Mesenchymal stem cell (in vitro differentiated cells and primary cell): ENCODE results near the gene EFNB3.

Experiments
- DNase-seq: peaks from one replicate; pipeline ENCODE4 v3.0.0-alpha.2; 2013
- H2AFZ ChIP-seq: one replicate; pipeline ENCODE4 v1.6.1; 2013; ENCODE audit warnings: low read depth, mild to moderate bottlenecking, control low read depth, inconsistent platforms, low read length, moderate library complexity
- H2AK5ac ChIP-seq: 2 replicates; pipeline ENCODE4 v1.6.1; 2013; ENCODE audit warnings: low read length, moderate library complexity, mild to moderate bottlenecking, inconsistent platforms; ENCODE audit not compliant: severe bottlenecking
- H2BK120ac ChIP-seq: one replicate; pipeline ENCODE4 v1.6.1; 2013; ENCODE audit warnings: low read depth, mild to moderate bottlenecking, inconsistent platforms, low read length, moderate library complexity
- H2BK12ac ChIP-seq, 2 experiments: one replicate each; pipeline ENCODE4 v1.6.1; 2013; ENCODE audit warnings: inconsistent platforms in 2 of 2, low read length in 2 of 2, mild to moderate bottlenecking in 2 of 2, moderate library complexity in 2 of 2, control low read depth in 1 of 2
- H2BK15ac ChIP-seq: one replicate; pipeline ENCODE4 v1.6.1; 2013; ENCODE audit warnings: mild to moderate bottlenecking, low read depth, inconsistent platforms; ENCODE audit not compliant: poor library complexity, severe bottlenecking
- H2BK5ac ChIP-seq: 2 replicates; pipeline ENCODE4 v1.6.1; 2013; ENCODE audit warnings: low read depth, mild to moderate bottlenecking, low read length, control low read depth, inconsistent platforms; ENCODE audit not compliant: poor library complexity, severe bottlenecking
- H3K14ac ChIP-seq, 2 experiments: one replicate each; pipeline ENCODE4 v1.6.1; 2013; ENCODE audit warnings: inconsistent platforms in 2 of 2, low read length in 2 of 2, control low read depth in 1 of 2, mild to moderate bottlenecking in 1 of 2, moderate library complexity in 1 of 2
- H3K18ac ChIP-seq, 2 experiments: one replicate each; pipeline ENCODE4 v1.6.1; 2013; ENCODE audit warnings: inconsistent platforms in 2 of 2, low read length in 2 of 2, control low read depth in 1 of 2, low read depth in 1 of 2, mild to moderate bottlenecking in 1 of 2
- H3K23ac ChIP-seq, 2 experiments: one replicate each; pipeline ENCODE4 v1.6.1; 2013; ENCODE audit warnings: inconsistent platforms in 2 of 2, low read length in 2 of 2, mild to moderate bottlenecking in 2 of 2, moderate library complexity in 2 of 2, control low read depth in 1 of 2
- H3K27ac ChIP-seq: 2 replicates; pipeline ENCODE4 v1.5.1; 2013; ENCODE audit warnings: mild to moderate bottlenecking, moderate library complexity, low read length, control low read depth, inconsistent platforms; ENCODE audit not compliant: poor library complexity, severe bottlenecking
- H3K27me3 ChIP-seq, 2 experiments: 2 replicates each; pipeline versions ENCODE4 v1.6.1 to v1.7.0; 2013; ENCODE audit warnings: low read length in 2 of 2, mild to moderate bottlenecking in 2 of 2, moderate library complexity in 2 of 2, control low read depth in 1 of 2, inconsistent platforms in 1 of 2; ENCODE audit not compliant: control insufficient read depth in 1 of 2, insufficient read depth in 1 of 2
- H3K36me3 ChIP-seq, 2 experiments: 2 replicates each; pipeline versions ENCODE4 v1.6.1 to v1.7.0; 2013; ENCODE audit warnings: low read length in 2 of 2, control low read depth in 1 of 2, inconsistent platforms in 1 of 2, low read depth in 1 of 2, mild to moderate bottlenecking in 1 of 2; ENCODE audit not compliant: insufficient read depth in 2 of 2, control insufficient read depth in 1 of 2
- H3K4ac ChIP-seq, 2 experiments: one replicate each; pipeline ENCODE4 v1.6.1; 2013; ENCODE audit warnings: inconsistent platforms in 2 of 2, low read length in 2 of 2, mild to moderate bottlenecking in 2 of 2, moderate library complexity in 2 of 2, control low read depth in 1 of 2, low read depth in 1 of 2
- H3K4me1 ChIP-seq: 2 replicates; pipeline ENCODE4 v1.6.1; 2013; ENCODE audit warnings: low read depth, low read length, control low read depth; ENCODE audit not compliant: control insufficient read depth, insufficient read depth
- H3K4me2 ChIP-seq: 2 replicates; pipeline ENCODE4 v1.6.1; 2013; ENCODE audit warnings: low read length, mild to moderate bottlenecking, inconsistent platforms; ENCODE audit not compliant: poor library complexity, severe bottlenecking
- H3K4me3 ChIP-seq, 2 experiments: 2 replicates each; pipeline versions ENCODE4 v1.5.1 to v1.7.0; 2013; ENCODE audit warnings: low read length in 2 of 2, mild to moderate bottlenecking in 2 of 2, control low read depth in 1 of 2, low read depth in 1 of 2; ENCODE audit not compliant: insufficient read depth in 1 of 2
- H3K79me1 ChIP-seq: replicated peaks from 2 replicates; pipeline ENCODE4 v1.6.1; 2013; ENCODE audit warnings: mild to moderate bottlenecking, control low read depth, low read length, inconsistent platforms; ENCODE audit not compliant: poor library complexity, severe bottlenecking
- H3K9ac ChIP-seq: 2 replicates; pipeline ENCODE4 v1.7.0; 2013; ENCODE audit warnings: mild to moderate bottlenecking, low read length, moderate library complexity
- H3K9me3 ChIP-seq: 2 replicates; pipeline ENCODE4 v1.7.0; 2013; ENCODE audit warnings: mild to moderate bottlenecking, low read length; ENCODE audit not compliant: control insufficient read depth
- H4K8ac ChIP-seq: one replicate; pipeline ENCODE4 v1.6.1; 2013; ENCODE audit warnings: inconsistent platforms, mild to moderate bottlenecking, low read length, moderate library complexity
- H4K91ac ChIP-seq: one replicate; pipeline ENCODE4 v1.6.1; 2013; ENCODE audit warnings: mild to moderate bottlenecking, low read length, inconsistent platforms
- WGBS: methylation state at CpG from one replicate; pipeline ENCODE4 v1.1.7; 2013; ENCODE audit warnings: mixed read lengths; 5-methylcytosine and 5-hydroxymethylcytosine counted together

Gene EFNB3

GRCh38 chr17:7707858-7708750 is 3.1 kb downstream of the EFNB3 start:
- H3K36me3 ChIP-seq: peaks cover under 1 to 5% of the 10 kb centered on the region in 2 experiments
- peak overlapping the region; percentile 7 for H2BK15ac ChIP-seq
- no peak overlapping the region for H4K91ac ChIP-seq
- H3K18ac ChIP-seq: no peak overlapping the region
- H3K14ac ChIP-seq: no peak overlapping the region
- no peak overlapping the region for H3K4ac ChIP-seq
- WGBS: 92% methylated on average over 22 of the region's 22 CpGs
- peaks cover 59 to 74% of the 10 kb centered on the region in 2 experiments for H3K27me3 ChIP-seq
- H3K27ac ChIP-seq: no peak overlapping the region
- H3K9ac ChIP-seq: no peak overlapping the region
- no peak overlapping the region for H4K8ac ChIP-seq
- H2BK12ac ChIP-seq: no peak overlapping the region
- H2BK120ac ChIP-seq: no peak overlapping the region
- no peak overlapping the region for H3K23ac ChIP-seq
- no peak overlapping the region for H3K4me3 ChIP-seq
- no peak overlapping the region for H2AK5ac ChIP-seq
- H3K4me1 ChIP-seq: peaks cover 25% of the 10 kb centered on the region
- H3K4me2 ChIP-seq: no peak overlapping the region
- H2AFZ ChIP-seq: no peak overlapping the region
- H3K9me3 ChIP-seq: no peaks in the 10 kb centered on the region
- peaks cover 2% of the 10 kb centered on the region for H3K79me1 ChIP-seq
- no peak for DNase-seq
- H2BK5ac ChIP-seq: no peak overlapping the region

GRCh38 chr17:7709031-7709430 is 4.0 kb downstream of the EFNB3 start:
- Histone ChIP-seq H4K91ac (no peak overlapping the region), H3K18ac (no peak overlapping the region), H2BK12ac (no peak overlapping the region), H2AFZ (no peak overlapping the region), H3K9me3 (no peaks in the 10 kb centered on the region), H4K8ac (no peak overlapping the region), H3K4me1 (peaks cover 21% of the 10 kb centered on the region), H2AK5ac (no peak overlapping the region), H3K27ac (no peak overlapping the region), H3K4me2 (no peak overlapping the region), H2BK120ac (no peak overlapping the region), H3K14ac (no peak overlapping the region), H3K4ac (no peak overlapping the region), H3K79me1 (peaks cover 2% of the 10 kb centered on the region), H2BK15ac (no peak overlapping the region), H3K9ac (no peak overlapping the region), H2BK5ac (no peak overlapping the region), H3K4me3 (no peak overlapping the region), H3K36me3 (peaks cover 0 to 2% of the 10 kb centered on the region in 2 experiments), H3K27me3 (peaks cover 54 to 79% of the 10 kb centered on the region in 2 experiments), H3K23ac (no peak overlapping the region)
- no peak for DNase-seq
- 92% methylated on average over 8 of the region's 11 CpGs for WGBS

GRCh38 chr17:7710301-7710700 is 5.3 kb downstream of the EFNB3 start:
- 77% methylated on average over 7 of the region's 7 CpGs for WGBS
- peak overlapping the region; percentile 83 for H4K8ac ChIP-seq

GRCh38 chr17:7711051-7711755 is 6.2 kb downstream of the EFNB3 start:
- Histone ChIP-seq H2BK15ac (no peak overlapping the region), H3K14ac (no peak overlapping the region), H3K18ac (no peak overlapping the region), H3K23ac (no peak overlapping the region), H2AFZ (no peak overlapping the region), H3K27ac (no peak overlapping the region), H3K4ac (no peak overlapping the region), H3K4me1 (peaks cover 6% of the 10 kb centered on the region), H3K4me2 (no peak overlapping the region), H3K9me3 (no peaks in the 10 kb centered on the region), H2BK12ac (no peak overlapping the region), H3K4me3 (no peak overlapping the region), H3K27me3 (peaks cover 39 to 78% of the 10 kb centered on the region in 2 experiments), H2AK5ac (no peak overlapping the region), H2BK120ac (no peak overlapping the region), H3K79me1 (peaks cover 3% of the 10 kb centered on the region), H4K8ac (no peak overlapping the region), H3K36me3 (peaks cover 0 to 2% of the 10 kb centered on the region in 2 experiments), H4K91ac (no peak overlapping the region), H3K9ac (no peak overlapping the region), H2BK5ac (no peak overlapping the region)
- 86% methylated on average over 3 of the region's 7 CpGs for WGBS
- no peak for DNase-seq

More at GRCh38 chr17:7710301-7710700, 5.3 kb downstream of the EFNB3 start:
- Histone ChIP-seq H3K4me1 (peaks cover 13% of the 10 kb centered on the region), H2BK12ac (no peak overlapping the region), H3K4me3 (no peak overlapping the region), H3K18ac (no peak overlapping the region), H3K9ac (no peak overlapping the region), H3K27ac (no peak overlapping the region), H4K91ac (no peak overlapping the region), H2BK5ac (no peak overlapping the region), H3K4ac (no peak overlapping the region), H2BK120ac (no peak overlapping the region), H3K9me3 (no peaks in the 10 kb centered on the region), H3K14ac (no peak overlapping the region), H3K4me2 (no peak overlapping the region), H2AK5ac (no peak overlapping the region), H3K27me3 (peaks cover 47 to 78% of the 10 kb centered on the region in 2 experiments), H3K79me1 (peaks cover 2% of the 10 kb centered on the region), H3K36me3 (peaks cover 0 to 2% of the 10 kb centered on the region in 2 experiments), H3K23ac (no peak overlapping the region), H2BK15ac (no peak overlapping the region), H2AFZ (no peak overlapping the region)
- no peak for DNase-seq
